ENCODE measurements around the gene CCDC146. TPM values are rescaled to one million over a fixed set of nuclear protein-coding genes. Genes with fewer than 3 reads are reported as not detected.

CCDC146 gene
- polyA plus RNA-seq, 1 of the 3 experiments (the other 2 are of a cell fraction): 2.7 TPM

DNA sequence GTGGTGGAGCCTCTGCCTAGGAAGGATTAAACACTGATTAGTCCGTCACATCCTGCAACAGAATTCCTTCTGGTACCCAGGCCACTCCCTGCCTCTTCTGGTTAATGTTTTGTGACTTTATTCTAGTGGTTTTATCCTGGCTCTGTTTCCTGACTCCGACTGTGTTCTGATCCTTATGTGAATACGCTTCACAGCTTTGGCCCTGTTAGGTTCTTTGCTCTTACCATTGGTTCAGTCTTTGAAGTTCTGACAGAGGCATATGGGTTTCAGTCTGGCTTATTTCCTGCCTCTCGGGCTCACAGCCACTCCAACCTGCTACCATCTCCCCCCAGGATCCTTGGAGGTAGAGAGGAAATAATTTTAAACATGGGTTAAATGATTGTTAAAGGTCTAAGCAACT, 100.4 kb downstream of the CCDC146 start:
- Histone ChIP-seq H3K4me3 (ENCODE audit: low read depth in 2 of 2, low read length in 1 of 2) (no peak overlapping the region), H2AFZ (ENCODE audit: low read depth) (no peak overlapping the region), H3K9me3 (0 out of 2 replicates have a peak, but pooled peaks cover 7% of the 10 kb centered on the region), H3K36me3 (replicated peaks in 1 of 2; ENCODE audit: control insufficient read depth in 1 of 2, insufficient read depth in 2 of 2, low read length in 1 of 2) (no peaks in the 10 kb centered on the region), H3K4me1 (ENCODE audit: control insufficient read depth in 1 of 2, insufficient read depth in 2 of 2, low read depth in 1 of 2, low read length in 1 of 2) (0 out of 4 replicates have a peak, but pooled peaks cover 0 to 6% of the 10 kb centered on the region in 2 experiments), H3K4me2 (no peak overlapping the region), H3K27me3 (ENCODE audit: insufficient read depth) (no peaks in the 10 kb centered on the region), H3K79me2 (ENCODE audit: insufficient read depth) (no peaks in the 10 kb centered on the region), H3K9ac (no peak overlapping the region), H4K20me1 (ENCODE audit: insufficient read depth) (no peaks in the 10 kb centered on the region), H3F3A (replicated peaks; ENCODE audit: insufficient read depth) (no peaks in the 10 kb centered on the region), H3K9me2 (no peaks in the 10 kb centered on the region), H3K27ac (ENCODE audit: low read depth in 2 of 2, low read length in 1 of 2) (no peak overlapping the region)
- POLR2A ChIA-PET: no interaction called here
- no peak for DNase-seq
- 48% methylated on average over 4 of the region's 4 CpGs for WGBS (ENCODE audit: low lambda C conversion rate)
- TF ChIP-seq, protein P1, sequence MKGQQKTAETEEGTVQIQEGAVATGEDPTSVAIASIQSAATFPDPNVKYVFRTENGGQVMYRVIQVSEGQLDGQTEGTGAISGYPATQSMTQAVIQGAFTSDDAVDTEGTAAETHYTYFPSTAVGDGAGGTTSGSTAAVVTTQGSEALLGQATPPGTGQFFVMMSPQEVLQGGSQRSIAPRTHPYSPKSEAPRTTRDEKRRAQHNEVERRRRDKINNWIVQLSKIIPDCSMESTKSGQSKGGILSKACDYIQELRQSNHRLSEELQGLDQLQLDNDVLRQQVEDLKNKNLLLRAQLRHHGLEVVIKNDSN (IDR thresholded peaks at IDR 0.05; ENCODE audit: borderline replicate concordance, low read depth): no peak
- TF ChIP-seq, protein P2, sequence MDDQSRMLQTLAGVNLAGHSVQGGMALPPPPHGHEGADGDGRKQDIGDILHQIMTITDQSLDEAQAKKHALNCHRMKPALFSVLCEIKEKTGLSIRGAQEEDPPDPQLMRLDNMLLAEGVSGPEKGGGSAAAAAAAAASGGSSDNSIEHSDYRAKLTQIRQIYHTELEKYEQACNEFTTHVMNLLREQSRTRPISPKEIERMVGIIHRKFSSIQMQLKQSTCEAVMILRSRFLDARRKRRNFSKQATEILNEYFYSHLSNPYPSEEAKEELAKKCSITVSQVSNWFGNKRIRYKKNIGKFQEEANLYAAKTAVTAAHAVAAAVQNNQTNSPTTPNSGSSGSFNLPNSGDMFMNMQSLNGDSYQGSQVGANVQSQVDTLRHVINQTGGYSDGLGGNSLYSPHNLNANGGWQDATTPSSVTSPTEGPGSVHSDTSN (IDR thresholded peaks at IDR 0.05): no peak
- TF ChIP-seq, protein P3, sequence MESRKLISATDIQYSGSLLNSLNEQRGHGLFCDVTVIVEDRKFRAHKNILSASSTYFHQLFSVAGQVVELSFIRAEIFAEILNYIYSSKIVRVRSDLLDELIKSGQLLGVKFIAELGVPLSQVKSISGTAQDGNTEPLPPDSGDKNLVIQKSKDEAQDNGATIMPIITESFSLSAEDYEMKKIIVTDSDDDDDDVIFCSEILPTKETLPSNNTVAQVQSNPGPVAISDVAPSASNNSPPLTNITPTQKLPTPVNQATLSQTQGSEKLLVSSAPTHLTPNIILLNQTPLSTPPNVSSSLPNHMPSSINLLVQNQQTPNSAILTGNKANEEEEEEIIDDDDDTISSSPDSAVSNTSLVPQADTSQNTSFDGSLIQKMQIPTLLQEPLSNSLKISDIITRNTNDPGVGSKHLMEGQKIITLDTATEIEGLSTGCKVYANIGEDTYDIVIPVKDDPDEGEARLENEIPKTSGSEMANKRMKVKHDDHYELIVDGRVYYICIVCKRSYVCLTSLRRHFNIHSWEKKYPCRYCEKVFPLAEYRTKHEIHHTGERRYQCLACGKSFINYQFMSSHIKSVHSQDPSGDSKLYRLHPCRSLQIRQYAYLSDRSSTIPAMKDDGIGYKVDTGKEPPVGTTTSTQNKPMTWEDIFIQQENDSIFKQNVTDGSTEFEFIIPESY (IDR thresholded peaks at IDR 0.05; ENCODE audit: borderline replicate concordance, low read depth): no peak
- no peak for TF ChIP-seq GATA2 (CRISPR knock-in tag; IDR thresholded peaks at IDR 0.05)
- TF ChIP-seq POLR2AphosphoS5 (IDR thresholded peaks at IDR 0.05; ENCODE audit: low read depth, low read length): no peak
- TF ChIP-seq, protein P4, sequence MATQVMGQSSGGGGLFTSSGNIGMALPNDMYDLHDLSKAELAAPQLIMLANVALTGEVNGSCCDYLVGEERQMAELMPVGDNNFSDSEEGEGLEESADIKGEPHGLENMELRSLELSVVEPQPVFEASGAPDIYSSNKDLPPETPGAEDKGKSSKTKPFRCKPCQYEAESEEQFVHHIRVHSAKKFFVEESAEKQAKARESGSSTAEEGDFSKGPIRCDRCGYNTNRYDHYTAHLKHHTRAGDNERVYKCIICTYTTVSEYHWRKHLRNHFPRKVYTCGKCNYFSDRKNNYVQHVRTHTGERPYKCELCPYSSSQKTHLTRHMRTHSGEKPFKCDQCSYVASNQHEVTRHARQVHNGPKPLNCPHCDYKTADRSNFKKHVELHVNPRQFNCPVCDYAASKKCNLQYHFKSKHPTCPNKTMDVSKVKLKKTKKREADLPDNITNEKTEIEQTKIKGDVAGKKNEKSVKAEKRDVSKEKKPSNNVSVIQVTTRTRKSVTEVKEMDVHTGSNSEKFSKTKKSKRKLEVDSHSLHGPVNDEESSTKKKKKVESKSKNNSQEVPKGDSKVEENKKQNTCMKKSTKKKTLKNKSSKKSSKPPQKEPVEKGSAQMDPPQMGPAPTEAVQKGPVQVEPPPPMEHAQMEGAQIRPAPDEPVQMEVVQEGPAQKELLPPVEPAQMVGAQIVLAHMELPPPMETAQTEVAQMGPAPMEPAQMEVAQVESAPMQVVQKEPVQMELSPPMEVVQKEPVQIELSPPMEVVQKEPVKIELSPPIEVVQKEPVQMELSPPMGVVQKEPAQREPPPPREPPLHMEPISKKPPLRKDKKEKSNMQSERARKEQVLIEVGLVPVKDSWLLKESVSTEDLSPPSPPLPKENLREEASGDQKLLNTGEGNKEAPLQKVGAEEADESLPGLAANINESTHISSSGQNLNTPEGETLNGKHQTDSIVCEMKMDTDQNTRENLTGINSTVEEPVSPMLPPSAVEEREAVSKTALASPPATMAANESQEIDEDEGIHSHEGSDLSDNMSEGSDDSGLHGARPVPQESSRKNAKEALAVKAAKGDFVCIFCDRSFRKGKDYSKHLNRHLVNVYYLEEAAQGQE (IDR thresholded peaks at IDR 0.05; ENCODE audit: low read depth, low read length): no peak
- TF ChIP-seq, protein P5, sequence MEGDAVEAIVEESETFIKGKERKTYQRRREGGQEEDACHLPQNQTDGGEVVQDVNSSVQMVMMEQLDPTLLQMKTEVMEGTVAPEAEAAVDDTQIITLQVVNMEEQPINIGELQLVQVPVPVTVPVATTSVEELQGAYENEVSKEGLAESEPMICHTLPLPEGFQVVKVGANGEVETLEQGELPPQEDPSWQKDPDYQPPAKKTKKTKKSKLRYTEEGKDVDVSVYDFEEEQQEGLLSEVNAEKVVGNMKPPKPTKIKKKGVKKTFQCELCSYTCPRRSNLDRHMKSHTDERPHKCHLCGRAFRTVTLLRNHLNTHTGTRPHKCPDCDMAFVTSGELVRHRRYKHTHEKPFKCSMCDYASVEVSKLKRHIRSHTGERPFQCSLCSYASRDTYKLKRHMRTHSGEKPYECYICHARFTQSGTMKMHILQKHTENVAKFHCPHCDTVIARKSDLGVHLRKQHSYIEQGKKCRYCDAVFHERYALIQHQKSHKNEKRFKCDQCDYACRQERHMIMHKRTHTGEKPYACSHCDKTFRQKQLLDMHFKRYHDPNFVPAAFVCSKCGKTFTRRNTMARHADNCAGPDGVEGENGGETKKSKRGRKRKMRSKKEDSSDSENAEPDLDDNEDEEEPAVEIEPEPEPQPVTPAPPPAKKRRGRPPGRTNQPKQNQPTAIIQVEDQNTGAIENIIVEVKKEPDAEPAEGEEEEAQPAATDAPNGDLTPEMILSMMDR (IDR thresholded peaks at IDR 0.05): no peak
- no peak for TF ChIP-seq NFIC (IDR thresholded peaks at IDR 0.05; ENCODE audit: borderline replicate concordance)
- TF ChIP-seq FOSL2 (IDR thresholded peaks at IDR 0.05; ENCODE audit: borderline replicate concordance, low read depth): no peak
- no peak for TF ChIP-seq JUND (IDR thresholded peaks at IDR 0.05)
- no peak for TF ChIP-seq MEF2A (IDR thresholded peaks at IDR 0.05; ENCODE audit: borderline replicate concordance, low read depth)
- TF ChIP-seq EP300 (IDR thresholded peaks at IDR 0.05; ENCODE audit: borderline replicate concordance in 1 of 2, low read depth in 1 of 2, low read length in 1 of 2): no peak
- TF ChIP-seq, protein P6, sequence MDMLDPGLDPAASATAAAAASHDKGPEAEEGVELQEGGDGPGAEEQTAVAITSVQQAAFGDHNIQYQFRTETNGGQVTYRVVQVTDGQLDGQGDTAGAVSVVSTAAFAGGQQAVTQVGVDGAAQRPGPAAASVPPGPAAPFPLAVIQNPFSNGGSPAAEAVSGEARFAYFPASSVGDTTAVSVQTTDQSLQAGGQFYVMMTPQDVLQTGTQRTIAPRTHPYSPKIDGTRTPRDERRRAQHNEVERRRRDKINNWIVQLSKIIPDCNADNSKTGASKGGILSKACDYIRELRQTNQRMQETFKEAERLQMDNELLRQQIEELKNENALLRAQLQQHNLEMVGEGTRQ (IDR thresholded peaks at IDR 0.05; ENCODE audit: borderline replicate concordance, low read depth, low read length): no peak
- no peak for TF ChIP-seq TCF12 (IDR thresholded peaks at IDR 0.05)
- no peak for TF ChIP-seq RFX5 (IDR thresholded peaks at IDR 0.05; ENCODE audit: low read length)
- no peak for TF ChIP-seq TEAD4 (IDR thresholded peaks at IDR 0.05; ENCODE audit: borderline replicate concordance, insufficient read depth)
- no peak for TF ChIP-seq CHD2 (IDR thresholded peaks at IDR 0.05; ENCODE audit: low read length, partially characterized antibody)
- no peak for TF ChIP-seq RCOR1 (IDR thresholded peaks at IDR 0.05; ENCODE audit: low read length)
- CTCF ChIA-PET: interaction anchor here (2.0 kb wide), 1 partner anchor 24 kb away, joined by 9 read pairs; no protein-coding TSS in a partner anchor
